ENCODE data around the gene CRYBG2. TPM values are rescaled to one million over a fixed set of nuclear protein-coding genes. Genes with fewer than 3 reads are reported as not detected.

CRYBG2 gene
- total RNA-seq, 3 donors from 2014 or later (not counting 1 experiment from before 2014, with no cell fraction given) = 2.5 to 5.8 (median 3.2) TPM

GRCh38 chr1:26281091-26281958 is 72.6 kb downstream of the CRYBG2 start:
- Mint-ChIP-seq H3K27ac (peak overlapping the region; percentile 82 to 86), H3K27me3 (ENCODE audit: low read depth in 2 of 2) (no peaks in the 10 kb centered on the region), H3K4me3 (peak overlapping the region; percentile 93), H3K36me3 (no peaks in the 10 kb centered on the region), H3K9me3 (no peaks in the 10 kb centered on the region), H3K4me1 (peaks cover 73 to 90% of the 10 kb centered on the region in 2 donors)
- Histone ChIP-seq H3K27me3 (ENCODE audit: control insufficient read depth, insufficient read depth, low read length) (no peaks in the 10 kb centered on the region), H3K27ac (ENCODE audit: low read length) (peak overlapping the region; percentile 51), H3K9me3 (ENCODE audit: control insufficient read depth, insufficient read depth, low read length) (no peaks in the 10 kb centered on the region), H3K4me1 (ENCODE audit: control insufficient read depth, insufficient read depth, low read length) (peaks cover 97% of the 10 kb centered on the region), H3K36me3 (ENCODE audit: control insufficient read depth, insufficient read depth, low read length) (peaks cover 32% of the 10 kb centered on the region), H3K4me3 (ENCODE audit: low read length) (peak overlapping the region; percentile 3)
- intact Hi-C loops (cut with micrococcal nuclease) = no loop called here
- 91% methylated on average over 5 of the region's 5 CpGs for WGBS (ENCODE audit: insufficient coverage)
- peak in 1 of 2 donors; percentile 35 for DNase-seq
- TF ChIP-seq CTCF (IDR thresholded peaks at IDR 0.05) = no peak
- ATAC-seq = no peak

GRCh38 chr1:26280333-26281042 is 73.4 kb downstream of the CRYBG2 start:
- ATAC-seq (no peak), DNase-seq (peak in 1 of 2 donors; percentile 48)
- peaks cover 97% of the 10 kb centered on the region for H3K4me1 ChIP-seq (ENCODE audit: control insufficient read depth, insufficient read depth, low read length)
- TF ChIP-seq CTCF (IDR thresholded peaks at IDR 0.05) = no peak
- no peaks in the 10 kb centered on the region for H3K9me3 ChIP-seq (ENCODE audit: control insufficient read depth, insufficient read depth, low read length)
- H3K36me3 ChIP-seq (ENCODE audit: control insufficient read depth, insufficient read depth, low read length) = peaks cover 32% of the 10 kb centered on the region
- H3K27me3 Mint-ChIP-seq (ENCODE audit: low read depth in 2 of 2) = no peaks in the 10 kb centered on the region
- no peaks in the 10 kb centered on the region for H3K36me3 Mint-ChIP-seq
- peak overlapping the region; percentile 93 for H3K4me3 Mint-ChIP-seq
- H3K27ac Mint-ChIP-seq = peak overlapping the region; percentile 82 to 86
- H3K9me3 Mint-ChIP-seq = no peaks in the 10 kb centered on the region
- peaks cover 80 to 90% of the 10 kb centered on the region in 2 donors for H3K4me1 Mint-ChIP-seq
- intact Hi-C loops (cut with micrococcal nuclease) = no loop called here
- H3K27me3 ChIP-seq (ENCODE audit: control insufficient read depth, insufficient read depth, low read length) = no peaks in the 10 kb centered on the region
- 31% methylated on average over 19 of the region's 20 CpGs for WGBS (ENCODE audit: insufficient coverage)
- H3K4me3 ChIP-seq (ENCODE audit: low read length) = peak overlapping the region; percentile 88
- H3K27ac ChIP-seq (ENCODE audit: low read length) = peak overlapping the region; percentile 82

GRCh38 chr1:26279456-26280332 is 74.2 kb downstream of the CRYBG2 start, which contains the start of gene SH3BGRL3:
SH3BGRL3 (plus strand) TSS chr1:26280086; CDS start chr1:26280156, 70 bp downstream.
- Histone ChIP-seq H3K9me3 (ENCODE audit: control insufficient read depth, insufficient read depth, low read length) (no peaks in the 10 kb centered on the region), H3K27ac (ENCODE audit: low read length) (peak within 1 kb of the TSS; percentile 85), H3K27me3 (ENCODE audit: control insufficient read depth, insufficient read depth, low read length) (no peaks in the 10 kb centered on the region), H3K4me3 (ENCODE audit: low read length) (peak within 1 kb of the TSS; percentile 88), H3K36me3 (ENCODE audit: control insufficient read depth, insufficient read depth, low read length) (peaks cover 32% of the 10 kb centered on the region), H3K4me1 (ENCODE audit: control insufficient read depth, insufficient read depth, low read length) (peaks cover 92% of the 10 kb centered on the region)
- Mint-ChIP-seq H3K27ac (peak within 1 kb of the TSS; percentile 82 to 86), H3K4me1 (peaks cover 75 to 85% of the 10 kb centered on the region in 2 donors), H3K4me3 (peak within 1 kb of the TSS; percentile 93), H3K9me3 (no peaks in the 10 kb centered on the region), H3K36me3 (no peaks in the 10 kb centered on the region), H3K27me3 (ENCODE audit: low read depth in 2 of 2) (no peaks in the 10 kb centered on the region)
- 0% methylated on average over 65 of the region's 66 CpGs for WGBS (ENCODE audit: insufficient coverage)
- no peak for TF ChIP-seq CTCF (IDR thresholded peaks at IDR 0.05)
- intact Hi-C loops (cut with micrococcal nuclease) = loop anchor here (2.0 to 5.0 kb wide), 2 partner anchors 98 to 191 kb away; no protein-coding TSS in a partner anchor
- DNase-seq (peak; percentile 73 to 92), ATAC-seq (peak; percentile 54 to 80 (median 69))

Data from natural killer cell (primary cell).